T follicular helper cell (primary cell): ENCODE measurements around the gene TIGD1.
"Not testable (repeated sequence)": the region's sequence is repeated elsewhere in the genome, so short reads cannot be mapped to it uniquely, and the experiment has no call there.

Source experiments
- DNase-seq: peaks from one replicate; pipeline ENCODE4 v3.0.0-alpha.2; 2020; ENCODE audit warnings: low read depth

Gene TIGD1

GRCh38 chr2:232570481-232570880, 20.1 kb upstream of the TIGD1 start:
- DNase-seq: not testable (repeated sequence)

DNA sequence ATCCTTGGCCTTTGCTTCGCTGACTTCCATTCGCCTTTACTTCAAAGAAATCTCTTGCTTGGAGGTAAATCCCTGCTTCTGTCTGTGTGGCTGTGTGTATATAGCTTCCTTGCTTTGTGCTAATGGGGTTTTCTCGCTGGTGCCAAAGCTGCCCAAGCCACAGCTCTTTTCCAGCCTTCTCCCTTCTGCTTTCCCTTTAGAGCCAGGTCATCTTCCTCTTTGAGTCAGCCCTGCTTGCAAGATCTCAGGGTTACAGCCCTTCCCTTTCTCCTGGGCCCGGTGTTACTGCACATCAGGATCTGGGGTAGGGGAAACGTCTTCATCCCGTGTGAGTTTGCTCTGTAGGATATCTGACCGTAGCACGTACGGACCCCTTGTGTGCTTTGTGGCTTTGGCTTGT, 19.2 kb upstream of the TIGD1 start:
- DNase-seq: no peak

- DNase-seq: no peak
These were observed 17.8 kb upstream of the TIGD1 start for GRCh38 chr2:232568161-232568560.

- no peak for DNase-seq
These were observed 17.4 kb upstream of the TIGD1 start for GRCh38 chr2:232567721-232568120.

DNA sequence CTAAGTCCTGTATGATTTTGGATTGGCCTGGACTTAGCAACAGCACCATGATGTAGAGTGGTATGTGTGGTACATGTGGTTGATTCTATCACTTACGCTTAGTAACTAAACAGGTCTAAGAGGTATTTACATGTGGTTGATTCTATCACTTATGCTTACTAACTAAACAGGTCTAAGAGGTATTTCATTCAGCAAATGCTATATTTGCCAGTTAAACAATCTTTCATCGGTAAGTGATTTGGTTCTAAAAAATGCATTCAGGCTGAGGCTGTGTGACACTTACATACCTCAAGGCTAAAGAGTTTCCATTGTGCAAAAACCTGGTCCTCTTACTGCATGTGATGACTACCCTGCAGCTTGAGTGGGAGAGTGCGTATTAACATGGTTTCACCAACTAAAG, 13.2 kb upstream of the TIGD1 start:
- DNase-seq: no peak

- no peak for DNase-seq
These were observed 12.3 kb upstream of the TIGD1 start for GRCh38 chr2:232562515-232563151.

DNA sequence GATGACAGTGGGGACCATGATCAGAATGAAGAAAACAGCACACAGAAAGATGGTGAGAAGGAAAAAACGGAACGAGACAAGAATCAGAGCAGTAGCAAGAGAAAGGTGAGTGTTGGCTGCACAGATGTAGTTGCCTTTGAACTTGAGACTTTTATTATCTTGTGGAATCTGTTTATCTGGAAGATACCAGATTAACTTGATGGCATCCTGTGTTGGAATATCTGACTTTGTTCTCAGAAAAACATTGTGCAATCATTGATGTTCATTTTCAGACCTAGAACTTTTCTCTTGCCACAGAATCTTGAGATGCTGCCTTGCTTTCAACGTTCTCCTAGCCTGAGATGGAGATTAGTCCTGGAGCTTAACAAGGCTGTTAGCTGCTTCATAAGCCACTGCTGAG, 6.1 kb upstream of the TIGD1 start:
- DNase-seq: no peak

DNA sequence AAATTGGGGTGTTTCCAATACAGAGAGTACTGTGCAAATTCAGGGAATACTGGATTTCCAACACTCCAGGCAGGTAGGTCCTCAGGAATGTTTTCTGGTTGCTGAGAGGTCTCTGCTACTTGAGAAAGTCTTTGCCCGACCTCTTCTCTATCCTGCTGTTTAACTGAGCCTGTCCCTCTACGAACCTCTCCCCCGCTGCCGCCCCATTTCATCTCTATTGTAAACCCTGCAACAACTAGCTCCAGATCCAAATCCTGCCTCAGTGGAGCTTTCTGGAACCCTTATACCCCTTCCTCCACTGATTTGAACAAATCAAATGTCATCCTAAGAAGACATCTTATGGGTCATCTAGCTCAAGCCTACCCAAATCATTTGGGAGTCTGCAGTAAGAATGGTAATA, 1.4 kb upstream of the TIGD1 start:
- DNase-seq: no peak

DNA sequence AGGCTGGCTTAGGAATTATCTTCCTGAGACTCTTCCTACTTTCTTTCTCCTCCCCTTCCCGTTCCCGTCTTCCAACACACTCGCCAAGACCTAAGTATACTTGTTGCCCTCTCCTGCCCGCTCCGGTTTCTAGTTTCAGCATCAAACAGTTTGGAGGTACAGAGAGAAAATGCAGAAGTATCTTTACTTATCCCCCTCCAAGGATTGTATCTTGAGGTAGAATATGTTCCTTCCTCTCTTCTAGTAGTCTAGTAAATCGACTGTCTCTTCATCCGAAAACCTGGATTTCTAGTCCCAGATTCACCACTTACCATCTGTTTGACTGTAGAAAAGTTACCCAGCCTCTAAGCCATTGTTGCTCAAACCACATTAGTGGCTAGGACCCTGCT, 887 bp upstream of the TIGD1 start:
- DNase-seq: no peak

- no peak for DNase-seq
These were observed 553 bp downstream of the TIGD1 start for GRCh38 chr2:232549655-232550353.

GRCh38 chr2:232547991-232548390, 2.4 kb downstream of the TIGD1 start:
- no peak for DNase-seq

GRCh38 chr2:232545511-232546375, 4.6 kb downstream of the TIGD1 start:
- no peak for DNase-seq

- DNase-seq: no peak
These were observed 5.7 kb downstream of the TIGD1 start for GRCh38 chr2:232544674-232545073.

DNA sequence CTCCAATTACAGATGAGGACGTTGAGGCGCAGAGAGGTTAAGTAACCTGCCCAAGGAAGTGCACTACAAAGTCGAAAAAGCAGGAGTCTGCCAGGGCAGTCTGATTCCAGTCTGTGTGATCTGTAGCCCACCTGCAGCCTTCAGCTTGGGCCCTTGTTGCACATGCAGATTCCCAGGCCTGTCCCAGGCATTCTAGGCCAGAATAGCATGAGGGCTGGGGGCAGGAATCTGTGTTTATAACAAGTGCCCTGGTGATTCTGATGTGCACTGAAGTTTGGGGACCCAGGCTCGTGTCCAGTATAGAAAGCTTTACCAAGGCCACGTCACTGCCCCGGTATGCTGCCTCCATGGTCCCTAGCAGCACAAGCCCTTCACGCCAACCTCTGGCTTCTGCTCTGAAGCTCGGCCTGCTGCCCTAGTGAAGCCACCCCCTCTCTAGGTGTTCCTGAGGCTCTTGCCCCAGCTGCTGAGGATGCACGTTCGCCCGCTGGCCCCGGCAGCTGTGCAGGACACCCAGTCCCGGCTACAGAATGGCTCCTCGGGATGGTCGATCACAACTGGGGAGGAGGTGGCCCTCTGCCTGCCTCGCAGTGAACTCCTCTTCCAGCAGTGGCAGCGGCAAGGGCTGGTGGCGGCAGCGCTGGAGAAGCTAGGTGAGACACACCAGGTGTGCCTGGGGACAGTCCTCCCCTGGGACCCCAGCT, 6.3 kb downstream of the TIGD1 start:
- DNase-seq: no peak

- no peak for DNase-seq
These were observed 6.9 kb downstream of the TIGD1 start for GRCh38 chr2:232543491-232543890.

DNA sequence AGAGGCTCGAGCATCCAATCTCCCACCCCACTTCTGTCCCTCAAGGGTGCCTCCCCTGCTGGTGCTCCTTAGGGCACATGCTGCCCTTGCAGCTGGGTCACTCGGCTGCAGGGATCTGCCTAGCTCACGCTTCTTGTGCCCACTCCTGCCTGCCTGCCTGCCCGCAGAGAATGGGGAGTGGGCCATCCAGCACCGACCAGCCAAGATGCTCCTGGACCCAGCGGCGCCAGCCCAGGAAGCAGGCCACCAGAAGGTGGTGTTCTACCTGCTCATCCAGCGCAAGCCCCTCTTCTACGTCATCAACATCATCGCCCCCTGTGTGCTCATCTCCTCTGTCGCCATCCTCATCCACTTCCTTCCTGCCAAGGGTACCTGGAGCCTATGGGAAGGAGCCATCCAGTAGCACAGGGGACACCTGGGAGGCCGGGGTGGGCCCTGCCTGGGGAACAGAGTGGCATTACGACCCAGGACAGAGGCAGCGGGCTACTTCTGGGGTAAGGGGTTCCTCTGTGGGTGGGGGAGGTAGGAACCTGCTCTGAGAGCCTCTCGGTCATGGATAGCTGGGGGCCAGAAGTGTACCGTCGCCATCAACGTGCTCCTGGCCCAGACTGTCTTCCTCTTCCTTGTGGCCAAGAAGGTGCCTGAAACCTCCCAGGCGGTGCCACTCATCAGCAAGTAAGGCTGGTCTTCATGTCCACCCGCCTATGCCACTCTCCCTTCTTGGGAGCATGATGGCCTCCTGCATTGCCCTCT, 7.5 kb downstream of the TIGD1 start:
- DNase-seq: no peak

DNA sequence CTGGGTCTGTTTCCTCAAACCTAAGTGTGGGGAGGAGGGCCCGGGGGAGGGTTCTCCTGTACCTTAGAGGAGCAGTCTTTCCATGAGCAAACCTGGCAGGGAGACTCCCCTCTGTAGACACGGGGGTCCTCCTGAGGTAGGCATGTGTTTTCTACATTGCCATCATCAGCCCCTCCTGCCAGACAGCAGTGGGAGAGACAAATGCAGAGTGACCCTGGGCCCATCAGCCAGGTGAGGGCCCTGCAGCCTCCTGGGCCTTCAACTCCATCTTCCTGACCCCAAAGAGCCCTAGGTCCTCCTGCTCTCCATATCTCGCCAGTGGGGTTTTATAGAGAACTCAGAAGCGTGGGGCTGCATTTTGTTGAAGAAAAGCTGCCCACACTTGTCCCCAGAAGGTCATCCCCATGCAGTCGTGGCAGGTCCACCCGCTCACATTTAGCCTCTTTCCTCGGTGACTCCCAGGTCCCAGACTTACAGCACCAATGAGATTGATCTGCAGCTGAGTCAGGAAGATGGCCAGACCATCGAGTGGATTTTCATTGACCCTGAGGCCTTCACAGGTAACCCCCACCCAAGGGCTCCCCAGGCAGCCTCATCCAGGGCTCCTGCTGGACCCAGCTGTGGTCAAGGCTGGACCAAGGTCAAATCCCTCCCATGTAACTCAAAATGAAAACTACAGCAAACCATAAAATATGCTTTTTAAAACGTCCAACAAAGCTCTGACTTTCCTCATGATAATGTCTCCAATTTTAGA, 8.2 kb downstream of the TIGD1 start:
- DNase-seq: no peak

- DNase-seq: no peak
These were observed 9.0 kb downstream of the TIGD1 start for GRCh38 chr2:232541195-232541960.

- DNase-seq: no peak
These were observed 9.8 kb downstream of the TIGD1 start for GRCh38 chr2:232540441-232541041.
